H1 (cell line): ENCODE data around the gene NXPH2. TPM values are rescaled to one million over a fixed set of nuclear protein-coding genes. Genes with fewer than 3 reads are reported as not detected.

Source experiments
- CHD7 ChIP-seq: fragments of 300-600 bp; sonication (generic); IDR thresholded peaks from 2 replicates; pipeline ENCODE4 v1.7.1; 2012; ENCODE audit warnings: low read length, moderate library complexity, mild to moderate bottlenecking, inconsistent platforms; ENCODE audit not compliant: insufficient replicate concordance
- RNF2 ChIP-seq: fragments of 200-900, 300-1000 bp; sonication (generic); IDR thresholded peaks from 2 replicates; pipeline ENCODE4 v1.7.1; 2016; ENCODE audit warnings: borderline replicate concordance, low read depth, mild to moderate bottlenecking, antibody characterized with exemption, low read length; ENCODE audit not compliant: poor library complexity, severe bottlenecking; ENCODE audit errors: missing control alignments
- polyA plus RNA-seq, 7 experiments: library from polyadenylated mRNA; depleted of rRNA in 3 of 7; stranded (reverse) in 5 of 7; unstranded in 2 of 7; fragments of >200 nt in 5 of 7; fragments of 200-250 nt in 2 of 7; gene quantifications; 1 replicate in 5 of 7; 2 replicates in 1 of 7; 4 replicates in 1 of 7; pipeline versions ENCODE4 v1.2.1 to v1.2.3, GENCODE V29; 2011 to 2013; ENCODE audit warnings: missing spikeins in 2 of 7, mixed read lengths in 2 of 7
- total RNA-seq: library from RNA; stranded (reverse); fragmentation: NEBNext Ultra II Directional; extraction: Animal tissue kit (Norgen Biotek cat#: 25700); gene quantifications from 2 replicates; pipeline ENCODE4 v1.2.1, GENCODE V29; 2021

NXPH2 gene
- total and polyA plus RNA-seq, 2 of the 8 experiments (the other 6 are each of a cell fraction or from before 2014, with no cell fraction given), result 1.9 to 6.9 TPM

GRCh38 chr2:138724729-138725459 lies 55.3 kb downstream of the NXPH2 start (continued):
- TF ChIP-seq CHD7 (no peak), RNF2 (no peak)
